K562 (cell line): ENCODE results near the gene TEX38. TPM values are rescaled to one million over a fixed set of nuclear protein-coding genes. Genes with fewer than 3 reads are reported as not detected.

Experiments used
- CBX5 ChIP-seq: IDR thresholded peaks from 2 replicates; pipeline ENCODE4 v1.6.1; 2014; ENCODE audit warnings: low read depth, borderline replicate concordance
- CC2D1A ChIP-seq: fragments of 450-650 bp; IDR thresholded peaks from 2 replicates; pipeline ENCODE4 v1.6.1; 2017; ENCODE audit warnings: mild to moderate bottlenecking
- FOXP1 ChIP-seq: sonication (generic); formaldehyde crosslinking; IDR thresholded peaks from 2 replicates; pipeline ENCODE4 v1.8.0; 2022; ENCODE audit warnings: mild to moderate bottlenecking, missing genetic modification reagents
- HMGN3 ChIP-seq: IDR thresholded peaks from 2 replicates; pipeline ENCODE4 v1.6.1; 2011; ENCODE audit warnings: borderline replicate concordance, low read depth, mild to moderate bottlenecking, mixed read lengths, low read length; ENCODE audit not compliant: insufficient read length; ENCODE audit errors: extremely low read depth
- JUND ChIP-seq, 2 experiments: IDR thresholded peaks; 2 replicates in 1 of 2; 3 replicates in 1 of 2; pipeline ENCODE4 v1.6.1; 2011; ENCODE audit warnings: borderline replicate concordance in 2 of 2, low read depth in 2 of 2, low read length in 2 of 2, improper control_type of control experiment in 1 of 2, missing biosample characterization in 1 of 2, missing genetic modification characterization in 1 of 2, missing genetic modification reagents in 1 of 2
- MEF2D ChIP-seq: conservative IDR thresholded peaks from 2 replicates; pipeline ENCODE4 v1.6.1; 2016; ENCODE audit warnings: low read depth, missing genetic modification characterization, missing compliant biosample characterization
- MEIS2 ChIP-seq: fragments of 450-650 bp; IDR thresholded peaks from 2 replicates; pipeline ENCODE4 v1.6.1; 2014; ENCODE audit warnings: mild to moderate bottlenecking; ENCODE audit not compliant: partially characterized antibody
- MYBL2 ChIP-seq, 2 experiments: fragments of 450-650 bp in 1 of 2; sonication (generic) in 1 of 2; formaldehyde crosslinking in 1 of 2; IDR thresholded peaks; 2 replicates each; pipeline versions ENCODE4 v1.6.1 to v1.8.1; 2017 to 2022; ENCODE audit warnings: borderline replicate concordance in 1 of 2, inconsistent platforms in 1 of 2, low read depth in 1 of 2, mild to moderate bottlenecking in 1 of 2, missing genetic modification reagents in 1 of 2, moderate library complexity in 1 of 2
- SIN3B ChIP-seq: fragments of 450-650 bp; IDR thresholded peaks from 2 replicates; pipeline ENCODE4 v1.6.1; 2017; ENCODE audit warnings: low read depth, mild to moderate bottlenecking, moderate library complexity
- SMARCE1 ChIP-seq: fragments of 450-650 bp; IDR thresholded peaks from 2 replicates; pipeline ENCODE4 v1.7.1; 2016; ENCODE audit warnings: mild to moderate bottlenecking
- ZNF146 ChIP-seq: IDR thresholded peaks from one replicate; pipeline ENCODE4 v1.6.1; 2018; ENCODE audit warnings: missing compliant biosample characterization; ENCODE audit not compliant: unreplicated experiment
- polyA plus RNA-seq, 8 experiments: library from polyadenylated mRNA; depleted of rRNA in 4 of 8; stranded (reverse) in 5 of 8; unstranded in 3 of 8; fragments of >200 nt; fragmentation: Nextera tagmentation in 2 of 8; fragmentation: Illumina TruSeq in 1 of 8; extraction: Ambion mirVana in 2 of 8; extraction: Trizol in 1 of 8; gene quantifications; 2 replicates each; pipeline versions ENCODE4 v1.2.1 to v1.2.3, GENCODE V29; 2011 to 2014; ENCODE audit warnings: inconsistent platforms in 1 of 8, missing spikeins in 1 of 8
- total RNA-seq, 7 experiments: library from RNA; depleted of rRNA in 6 of 7; stranded (reverse); fragments of >200 nt in 6 of 7; fragmentation: Illumina TruSeq in 2 of 7; extraction: Trizol in 2 of 7; gene quantifications; 2 replicates each; pipeline versions ENCODE4 v1.2.1 to v1.2.3, GENCODE V29; 2011 to 2021; ENCODE audit warnings: low replicate concordance in 1 of 7
- TF ChIP-seq, protein P1 (sequence below): fragments of 200-600 bp; sonication (generic); IDR thresholded peaks from one replicate; pipeline ENCODE4 v1.6.1; 2012; ENCODE audit warnings: mild to moderate bottlenecking, low read depth, low read length, inconsistent platforms
- TF ChIP-seq, protein P2 (sequence below): fragments of 250-450 bp; sonication (Bioruptor Pico); IDR thresholded peaks from 2 replicates; pipeline ENCODE4 v1.5.0; 2020; ENCODE audit warnings: mild to moderate bottlenecking

Gene TEX38
- total and polyA plus RNA-seq, 9 of the 15 experiments (the other 6 are each of a cell fraction or from before 2014, with no cell fraction given): not detected

DNA sequence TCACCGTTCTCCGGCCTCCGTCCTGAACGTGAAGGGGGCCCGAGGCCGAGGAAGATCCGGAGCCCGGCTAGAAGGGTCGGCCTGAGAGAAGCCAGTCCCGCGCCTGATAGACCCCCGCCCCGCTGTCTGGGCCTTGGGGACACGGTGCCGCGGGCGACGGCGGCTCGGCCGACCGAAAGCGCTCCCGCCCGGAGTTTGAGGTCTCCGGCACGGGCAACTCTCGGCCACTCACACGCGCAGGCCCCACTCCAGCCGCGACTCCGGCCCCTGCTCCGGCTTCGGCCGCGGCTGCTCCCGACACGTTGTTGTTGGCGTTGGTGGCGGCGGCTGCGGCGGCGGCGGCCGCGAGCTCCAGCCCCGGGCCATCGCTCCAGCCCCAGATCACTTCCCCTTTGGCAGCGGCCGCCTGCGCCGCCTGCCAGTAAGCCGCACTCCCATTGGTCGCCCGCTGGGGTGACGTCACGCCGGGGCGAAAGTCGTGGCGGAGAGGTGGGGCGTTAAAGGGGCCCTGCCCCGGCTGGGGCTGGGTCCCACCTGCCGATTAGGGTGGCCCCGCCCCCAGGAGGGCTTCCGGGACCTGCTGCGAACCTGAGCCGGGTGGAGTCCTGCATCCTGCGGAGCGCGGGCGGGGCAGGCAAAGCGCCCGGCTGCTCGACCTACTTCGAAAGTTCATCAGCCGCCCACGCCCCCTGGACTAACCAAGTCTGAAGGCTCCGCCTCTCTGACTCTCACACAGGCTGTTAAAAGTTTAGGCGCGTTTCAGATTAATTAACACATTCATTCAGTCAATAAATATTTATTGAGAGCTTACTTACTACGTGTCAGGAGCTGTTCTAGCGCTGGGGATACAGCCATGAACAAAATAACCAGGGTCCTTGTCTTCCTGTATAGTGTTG, 47.3 kb downstream of the TEX38 start, which contains the start of gene EFCAB14 (continued):
- TF ChIP-seq, protein P1, sequence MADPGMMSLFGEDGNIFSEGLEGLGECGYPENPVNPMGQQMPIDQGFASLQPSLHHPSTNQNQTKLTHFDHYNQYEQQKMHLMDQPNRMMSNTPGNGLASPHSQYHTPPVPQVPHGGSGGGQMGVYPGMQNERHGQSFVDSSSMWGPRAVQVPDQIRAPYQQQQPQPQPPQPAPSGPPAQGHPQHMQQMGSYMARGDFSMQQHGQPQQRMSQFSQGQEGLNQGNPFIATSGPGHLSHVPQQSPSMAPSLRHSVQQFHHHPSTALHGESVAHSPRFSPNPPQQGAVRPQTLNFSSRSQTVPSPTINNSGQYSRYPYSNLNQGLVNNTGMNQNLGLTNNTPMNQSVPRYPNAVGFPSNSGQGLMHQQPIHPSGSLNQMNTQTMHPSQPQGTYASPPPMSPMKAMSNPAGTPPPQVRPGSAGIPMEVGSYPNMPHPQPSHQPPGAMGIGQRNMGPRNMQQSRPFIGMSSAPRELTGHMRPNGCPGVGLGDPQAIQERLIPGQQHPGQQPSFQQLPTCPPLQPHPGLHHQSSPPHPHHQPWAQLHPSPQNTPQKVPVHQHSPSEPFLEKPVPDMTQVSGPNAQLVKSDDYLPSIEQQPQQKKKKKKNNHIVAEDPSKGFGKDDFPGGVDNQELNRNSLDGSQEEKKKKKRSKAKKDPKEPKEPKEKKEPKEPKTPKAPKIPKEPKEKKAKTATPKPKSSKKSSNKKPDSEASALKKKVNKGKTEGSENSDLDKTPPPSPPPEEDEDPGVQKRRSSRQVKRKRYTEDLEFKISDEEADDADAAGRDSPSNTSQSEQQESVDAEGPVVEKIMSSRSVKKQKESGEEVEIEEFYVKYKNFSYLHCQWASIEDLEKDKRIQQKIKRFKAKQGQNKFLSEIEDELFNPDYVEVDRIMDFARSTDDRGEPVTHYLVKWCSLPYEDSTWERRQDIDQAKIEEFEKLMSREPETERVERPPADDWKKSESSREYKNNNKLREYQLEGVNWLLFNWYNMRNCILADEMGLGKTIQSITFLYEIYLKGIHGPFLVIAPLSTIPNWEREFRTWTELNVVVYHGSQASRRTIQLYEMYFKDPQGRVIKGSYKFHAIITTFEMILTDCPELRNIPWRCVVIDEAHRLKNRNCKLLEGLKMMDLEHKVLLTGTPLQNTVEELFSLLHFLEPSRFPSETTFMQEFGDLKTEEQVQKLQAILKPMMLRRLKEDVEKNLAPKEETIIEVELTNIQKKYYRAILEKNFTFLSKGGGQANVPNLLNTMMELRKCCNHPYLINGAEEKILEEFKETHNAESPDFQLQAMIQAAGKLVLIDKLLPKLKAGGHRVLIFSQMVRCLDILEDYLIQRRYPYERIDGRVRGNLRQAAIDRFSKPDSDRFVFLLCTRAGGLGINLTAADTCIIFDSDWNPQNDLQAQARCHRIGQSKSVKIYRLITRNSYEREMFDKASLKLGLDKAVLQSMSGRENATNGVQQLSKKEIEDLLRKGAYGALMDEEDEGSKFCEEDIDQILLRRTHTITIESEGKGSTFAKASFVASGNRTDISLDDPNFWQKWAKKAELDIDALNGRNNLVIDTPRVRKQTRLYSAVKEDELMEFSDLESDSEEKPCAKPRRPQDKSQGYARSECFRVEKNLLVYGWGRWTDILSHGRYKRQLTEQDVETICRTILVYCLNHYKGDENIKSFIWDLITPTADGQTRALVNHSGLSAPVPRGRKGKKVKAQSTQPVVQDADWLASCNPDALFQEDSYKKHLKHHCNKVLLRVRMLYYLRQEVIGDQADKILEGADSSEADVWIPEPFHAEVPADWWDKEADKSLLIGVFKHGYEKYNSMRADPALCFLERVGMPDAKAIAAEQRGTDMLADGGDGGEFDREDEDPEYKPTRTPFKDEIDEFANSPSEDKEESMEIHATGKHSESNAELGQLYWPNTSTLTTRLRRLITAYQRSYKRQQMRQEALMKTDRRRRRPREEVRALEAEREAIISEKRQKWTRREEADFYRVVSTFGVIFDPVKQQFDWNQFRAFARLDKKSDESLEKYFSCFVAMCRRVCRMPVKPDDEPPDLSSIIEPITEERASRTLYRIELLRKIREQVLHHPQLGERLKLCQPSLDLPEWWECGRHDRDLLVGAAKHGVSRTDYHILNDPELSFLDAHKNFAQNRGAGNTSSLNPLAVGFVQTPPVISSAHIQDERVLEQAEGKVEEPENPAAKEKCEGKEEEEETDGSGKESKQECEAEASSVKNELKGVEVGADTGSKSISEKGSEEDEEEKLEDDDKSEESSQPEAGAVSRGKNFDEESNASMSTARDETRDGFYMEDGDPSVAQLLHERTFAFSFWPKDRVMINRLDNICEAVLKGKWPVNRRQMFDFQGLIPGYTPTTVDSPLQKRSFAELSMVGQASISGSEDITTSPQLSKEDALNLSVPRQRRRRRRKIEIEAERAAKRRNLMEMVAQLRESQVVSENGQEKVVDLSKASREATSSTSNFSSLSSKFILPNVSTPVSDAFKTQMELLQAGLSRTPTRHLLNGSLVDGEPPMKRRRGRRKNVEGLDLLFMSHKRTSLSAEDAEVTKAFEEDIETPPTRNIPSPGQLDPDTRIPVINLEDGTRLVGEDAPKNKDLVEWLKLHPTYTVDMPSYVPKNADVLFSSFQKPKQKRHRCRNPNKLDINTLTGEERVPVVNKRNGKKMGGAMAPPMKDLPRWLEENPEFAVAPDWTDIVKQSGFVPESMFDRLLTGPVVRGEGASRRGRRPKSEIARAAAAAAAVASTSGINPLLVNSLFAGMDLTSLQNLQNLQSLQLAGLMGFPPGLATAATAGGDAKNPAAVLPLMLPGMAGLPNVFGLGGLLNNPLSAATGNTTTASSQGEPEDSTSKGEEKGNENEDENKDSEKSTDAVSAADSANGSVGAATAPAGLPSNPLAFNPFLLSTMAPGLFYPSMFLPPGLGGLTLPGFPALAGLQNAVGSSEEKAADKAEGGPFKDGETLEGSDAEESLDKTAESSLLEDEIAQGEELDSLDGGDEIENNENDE: no peak
- TF ChIP-seq CC2D1A (no peak), MEIS2 (no peak), JUND (IDR thresholded peaks at IDR 0.05; ENCODE audit: borderline replicate concordance, low read depth, low read length) (peak; percentile 96), JUND (tag; IDR thresholded peaks at IDR 0.05; ENCODE audit: borderline replicate concordance, low read depth, low read length) (peak; percentile 79; the same call in 2 of the 3 replicates), SMARCE1 (no peak), MYBL2 (IDR thresholded peaks at IDR 0.05; ENCODE audit: low read depth) (no peak), MYBL2 (CRISPR knock-in tag; IDR thresholded peaks at IDR 0.05; ENCODE audit: borderline replicate concordance) (no peak), MEF2D (tag) (no peak), HMGN3 (peak; percentile 97), SIN3B (peak; percentile 91), CBX5 (no peak), ZNF146 (CRISPR knock-in tag) (no peak), FOXP1 (CRISPR knock-in tag) (0 out of 2 replicates have a peak, but pooled peaks have one; percentile 35)
- TF ChIP-seq, protein P2, sequence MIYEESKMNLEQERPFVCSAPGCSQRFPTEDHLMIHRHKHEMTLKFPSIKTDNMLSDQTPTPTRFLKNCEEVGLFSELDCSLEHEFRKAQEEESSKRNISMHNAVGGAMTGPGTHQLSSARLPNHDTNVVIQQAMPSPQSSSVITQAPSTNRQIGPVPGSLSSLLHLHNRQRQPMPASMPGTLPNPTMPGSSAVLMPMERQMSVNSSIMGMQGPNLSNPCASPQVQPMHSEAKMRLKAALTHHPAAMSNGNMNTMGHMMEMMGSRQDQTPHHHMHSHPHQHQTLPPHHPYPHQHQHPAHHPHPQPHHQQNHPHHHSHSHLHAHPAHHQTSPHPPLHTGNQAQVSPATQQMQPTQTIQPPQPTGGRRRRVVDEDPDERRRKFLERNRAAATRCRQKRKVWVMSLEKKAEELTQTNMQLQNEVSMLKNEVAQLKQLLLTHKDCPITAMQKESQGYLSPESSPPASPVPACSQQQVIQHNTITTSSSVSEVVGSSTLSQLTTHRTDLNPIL (CRISPR knock-in tag): no peak
